ENCODE measurements around the gene CORIN. TPM values are rescaled to one million over a fixed set of nuclear protein-coding genes. Genes with fewer than 3 reads are reported as not detected.

The CORIN gene
- total and polyA plus RNA-seq, 10 of the 15 experiments (the other 5 are each of a cell fraction or from before 2014, with no cell fraction given), result 0.02 to 0.45 (median 0.09) TPM; not detected in 3

DNA sequence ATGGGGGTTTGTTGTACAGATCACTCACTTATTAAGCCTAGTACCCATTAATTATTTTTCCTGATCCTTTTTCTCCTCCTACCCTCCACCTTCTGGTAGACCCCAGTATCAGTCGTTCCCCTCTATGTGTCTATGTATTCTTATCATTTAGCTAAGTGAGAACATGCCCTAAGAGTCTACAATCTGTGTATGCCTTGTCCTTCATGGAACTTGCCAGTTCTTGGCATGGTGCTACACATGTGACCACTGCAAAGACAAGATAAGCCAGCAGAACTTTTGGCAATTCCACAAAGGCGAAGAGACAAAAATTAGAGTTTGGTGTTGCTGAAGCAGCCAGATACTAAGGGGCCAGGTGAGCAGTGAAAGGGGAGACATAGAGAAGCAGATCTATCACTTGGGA lies 101.3 kb downstream of the CORIN start:
- FAIRE-seq (no peak), ATAC-seq (no peak), DNase-seq (ENCODE audit: low read depth, low spot score) (no peak)
- SMC1A ChIA-PET (ENCODE audit: uncharacterized antibody, unreplicated experiment), result interaction anchor here (1.1 kb wide), 1 partner anchor 9 kb away, joined by 3 read pairs; no protein-coding TSS in a partner anchor
- Histone ChIP-seq H3K4me1 (ENCODE audit: control insufficient read depth, insufficient read depth, low read length) (no peaks in the 10 kb centered on the region), H3K79me2 (ENCODE audit: control insufficient read depth, insufficient read depth, low read length) (no peaks in the 10 kb centered on the region), H4K20me1 (ENCODE audit: control insufficient read depth, insufficient read depth) (no peaks in the 10 kb centered on the region), H3K27me3 (replicated peaks in 1 of 2; ENCODE audit: control insufficient read depth in 2 of 2, insufficient read depth in 2 of 2, low read length in 1 of 2) (peaks cover 0 to 3% of the 10 kb centered on the region in 2 experiments; a peak in 1 of 4 replicates), H3K4me3 (no peak overlapping the region), H3K36me3 (ENCODE audit: control insufficient read depth in 2 of 2, insufficient read depth in 2 of 2, low read length in 1 of 2) (no peaks in the 10 kb centered on the region), H3K4me2 (ENCODE audit: control insufficient read depth, insufficient read depth) (no peak overlapping the region), H3K27ac (ENCODE audit: control insufficient read depth, insufficient read depth) (no peak overlapping the region), H2AFZ (ENCODE audit: control insufficient read depth, low read depth, low read length) (no peak overlapping the region), H3K9me3 (replicated peaks; ENCODE audit: control insufficient read depth, insufficient read depth, low read length) (no peaks in the 10 kb centered on the region), H3K9ac (ENCODE audit: control insufficient read depth, insufficient read depth, low read length) (no peak overlapping the region)
- no TSS peak for BruUV-seq (replicated peaks)
- TF ChIP-seq NFYA (IDR thresholded peaks at IDR 0.05; ENCODE audit: borderline replicate concordance, low read depth, low read length) (no peak), REST (IDR thresholded peaks at IDR 0.05; ENCODE audit: low read depth, low read length) (no peak), SRF (IDR thresholded peaks at IDR 0.05; ENCODE audit: low read depth in 2 of 2, low read length in 2 of 2) (no peak), RAD21 (IDR thresholded peaks at IDR 0.05; ENCODE audit: insufficient read depth, low read depth, low read length) (no peak), TCF3 (IDR thresholded peaks at IDR 0.05; ENCODE audit: borderline replicate concordance, insufficient read depth, low read depth, low read length) (no peak), CHD4 (IDR thresholded peaks at IDR 0.05) (no peak), RAD51 (IDR thresholded peaks at IDR 0.05) (no peak), NFIC (IDR thresholded peaks at IDR 0.05; ENCODE audit: low read depth, low read length) (no peak), ESRRA (IDR thresholded peaks at IDR 0.05; ENCODE audit: low read length) (no peak), IKZF1 (conservative IDR thresholded peaks at IDR 0.05) (no peak)
- TF ChIP-seq, protein P1, sequence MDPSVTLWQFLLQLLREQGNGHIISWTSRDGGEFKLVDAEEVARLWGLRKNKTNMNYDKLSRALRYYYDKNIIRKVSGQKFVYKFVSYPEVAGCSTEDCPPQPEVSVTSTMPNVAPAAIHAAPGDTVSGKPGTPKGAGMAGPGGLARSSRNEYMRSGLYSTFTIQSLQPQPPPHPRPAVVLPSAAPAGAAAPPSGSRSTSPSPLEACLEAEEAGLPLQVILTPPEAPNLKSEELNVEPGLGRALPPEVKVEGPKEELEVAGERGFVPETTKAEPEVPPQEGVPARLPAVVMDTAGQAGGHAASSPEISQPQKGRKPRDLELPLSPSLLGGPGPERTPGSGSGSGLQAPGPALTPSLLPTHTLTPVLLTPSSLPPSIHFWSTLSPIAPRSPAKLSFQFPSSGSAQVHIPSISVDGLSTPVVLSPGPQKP (IDR thresholded peaks at IDR 0.05; ENCODE audit: low read depth, low read length), result no peak
- TF ChIP-seq, protein P2, sequence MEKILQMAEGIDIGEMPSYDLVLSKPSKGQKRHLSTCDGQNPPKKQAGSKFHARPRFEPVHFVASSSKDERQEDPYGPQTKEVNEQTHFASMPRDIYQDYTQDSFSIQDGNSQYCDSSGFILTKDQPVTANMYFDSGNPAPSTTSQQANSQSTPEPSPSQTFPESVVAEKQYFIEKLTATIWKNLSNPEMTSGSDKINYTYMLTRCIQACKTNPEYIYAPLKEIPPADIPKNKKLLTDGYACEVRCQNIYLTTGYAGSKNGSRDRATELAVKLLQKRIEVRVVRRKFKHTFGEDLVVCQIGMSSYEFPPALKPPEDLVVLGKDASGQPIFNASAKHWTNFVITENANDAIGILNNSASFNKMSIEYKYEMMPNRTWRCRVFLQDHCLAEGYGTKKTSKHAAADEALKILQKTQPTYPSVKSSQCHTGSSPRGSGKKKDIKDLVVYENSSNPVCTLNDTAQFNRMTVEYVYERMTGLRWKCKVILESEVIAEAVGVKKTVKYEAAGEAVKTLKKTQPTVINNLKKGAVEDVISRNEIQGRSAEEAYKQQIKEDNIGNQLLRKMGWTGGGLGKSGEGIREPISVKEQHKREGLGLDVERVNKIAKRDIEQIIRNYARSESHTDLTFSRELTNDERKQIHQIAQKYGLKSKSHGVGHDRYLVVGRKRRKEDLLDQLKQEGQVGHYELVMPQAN (conservative IDR thresholded peaks at IDR 0.05), result no peak
- WGBS (ENCODE audit: insufficient coverage, insufficient replicate concordance, low lambda C conversion rate, missing lambda C conversion rate), result 28% methylated on average over 2 of the region's 2 CpGs
- CTCF ChIA-PET, result interaction anchor here (0.8 to 2.0 kb wide), 2 partner anchors 8 to 31 kb away, joined by 3 to 5 read pairs; no protein-coding TSS in a partner anchor
- intact Hi-C loops (cut with micrococcal nuclease; ENCODE audit: unreplicated experiment), result no loop called here
- POLR2A ChIA-PET, result no interaction called here
- in situ Hi-C loops (cut with MboI), result no loop called here
- RAD21 ChIA-PET (ENCODE audit: unreplicated experiment), result no interaction called here

Measured in GM12878 (cell line).